DLD1 (cell line): ENCODE measurements around the gene NDST3.

ENCODE experiments used
- in situ Hi-C: cut with HindIII; loops from 2 replicates; pipeline ENCODE4 v1.10.0; 2017; ENCODE audit warnings: low sequenced_read_pairs

Gene NDST3

DNA sequence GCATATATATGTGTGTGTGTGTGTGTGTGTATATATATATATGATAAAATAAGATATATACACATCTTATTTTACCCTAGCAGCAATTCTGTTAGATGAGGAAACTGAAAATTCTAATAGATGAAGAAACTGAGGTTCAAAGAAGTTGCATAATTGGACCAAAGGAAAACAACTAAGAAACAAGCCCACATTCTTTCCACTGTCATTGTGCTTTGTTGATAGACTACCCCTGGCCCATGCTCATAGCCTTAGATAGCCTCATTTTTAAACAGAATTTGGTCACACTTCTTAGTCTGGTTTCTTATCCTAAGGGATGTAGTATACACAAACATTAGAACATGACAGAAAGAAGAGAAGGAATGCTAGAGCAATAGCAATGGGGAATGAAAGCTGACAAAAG is 138.8 kb downstream of the NDST3 start:
- in situ Hi-C loops: no loop called here

DNA sequence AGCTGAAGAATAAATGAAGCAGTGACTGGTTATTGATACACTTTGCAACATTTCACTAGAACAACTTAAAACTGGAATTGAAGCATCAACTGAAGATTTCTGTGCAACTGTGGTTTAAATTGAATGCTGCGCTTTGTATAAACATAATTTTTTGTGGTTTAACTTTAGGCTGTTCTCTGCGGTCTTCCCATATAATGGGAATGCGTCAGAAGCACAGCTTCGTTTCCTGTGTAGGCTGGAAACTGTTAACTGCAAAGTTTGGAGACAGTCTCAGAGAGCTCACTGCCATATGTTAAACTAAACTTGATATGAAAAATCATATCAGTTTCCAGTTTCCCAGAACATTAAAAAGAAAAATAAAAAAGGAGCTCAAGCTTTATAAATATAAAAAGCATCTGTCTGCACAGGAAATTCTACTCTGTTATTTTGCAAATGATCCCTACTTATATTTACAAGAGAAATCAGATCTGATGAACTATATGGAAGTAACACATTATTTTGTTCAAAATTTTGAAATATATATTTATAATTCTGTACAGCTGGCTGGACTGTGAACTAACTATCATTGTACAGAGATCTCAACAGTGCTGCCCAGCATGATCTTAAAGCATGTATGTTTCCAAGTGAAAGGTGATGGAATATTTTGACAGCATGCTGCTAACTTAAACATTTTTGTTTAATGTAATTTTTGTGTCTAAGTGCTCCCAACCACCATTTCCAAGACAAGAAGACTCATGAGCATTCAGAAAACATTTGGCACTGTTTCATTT is 139.9 kb downstream of the NDST3 start:
- in situ Hi-C loops: no loop called here

DNA sequence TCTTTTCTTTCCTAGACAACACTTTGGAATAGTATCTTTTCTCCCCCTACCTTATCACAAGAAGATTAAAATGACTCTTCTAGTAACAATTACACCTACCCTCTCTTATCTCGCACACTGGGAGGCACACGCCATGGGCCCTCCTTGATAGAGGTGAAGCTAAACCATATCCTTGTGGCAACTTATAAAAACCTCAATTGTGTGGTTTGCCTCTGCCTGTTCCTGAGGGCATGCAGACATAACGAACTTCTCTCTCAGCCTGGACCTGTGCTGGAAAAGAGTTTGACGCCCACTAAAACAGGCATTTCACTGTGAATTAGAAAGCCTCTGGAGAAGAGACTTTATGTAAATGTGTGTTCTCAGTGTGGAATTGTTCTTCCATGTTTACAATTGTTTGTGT is 141.2 kb downstream of the NDST3 start:
- in situ Hi-C loops: no loop called here

DNA sequence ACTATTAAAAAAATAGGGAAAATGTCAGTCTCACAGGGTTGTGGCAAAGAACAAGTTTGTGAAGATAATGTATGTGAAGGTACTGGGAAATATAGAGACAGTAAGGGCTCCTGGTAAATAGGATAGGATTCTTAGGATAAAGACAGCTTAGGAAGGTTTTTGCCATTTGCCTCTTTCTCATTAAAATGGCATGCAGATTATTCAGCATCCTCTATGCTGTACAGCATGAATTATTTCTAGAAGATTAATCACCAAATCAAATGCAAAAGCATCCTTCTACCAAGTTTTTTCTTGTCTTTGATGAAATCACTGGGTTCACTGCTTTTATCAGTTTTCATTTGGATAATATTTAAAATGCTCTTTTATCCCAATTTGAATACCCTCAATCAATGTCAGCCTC is 142.8 kb downstream of the NDST3 start:
- in situ Hi-C loops: no loop called here

DNA sequence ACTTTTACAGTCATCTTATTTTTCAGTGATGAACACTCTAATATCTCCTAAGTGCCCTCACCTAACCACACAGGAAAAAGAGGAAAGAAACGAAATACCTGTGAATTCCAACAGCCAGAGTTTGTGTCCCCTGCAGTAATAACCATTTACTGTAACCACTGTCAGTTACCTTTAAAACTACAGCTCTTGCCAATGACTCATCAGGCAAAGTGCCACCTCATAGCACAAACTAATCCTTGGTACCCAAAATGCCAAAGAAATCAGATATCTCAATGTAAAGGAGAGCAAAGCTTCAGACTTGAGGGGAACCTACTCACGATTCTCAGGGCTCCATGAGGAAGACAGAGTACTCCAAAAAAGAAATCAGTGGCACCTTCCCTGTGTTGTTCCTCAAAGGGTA is 146.5 kb downstream of the NDST3 start:
- in situ Hi-C loops: no loop called here

DNA sequence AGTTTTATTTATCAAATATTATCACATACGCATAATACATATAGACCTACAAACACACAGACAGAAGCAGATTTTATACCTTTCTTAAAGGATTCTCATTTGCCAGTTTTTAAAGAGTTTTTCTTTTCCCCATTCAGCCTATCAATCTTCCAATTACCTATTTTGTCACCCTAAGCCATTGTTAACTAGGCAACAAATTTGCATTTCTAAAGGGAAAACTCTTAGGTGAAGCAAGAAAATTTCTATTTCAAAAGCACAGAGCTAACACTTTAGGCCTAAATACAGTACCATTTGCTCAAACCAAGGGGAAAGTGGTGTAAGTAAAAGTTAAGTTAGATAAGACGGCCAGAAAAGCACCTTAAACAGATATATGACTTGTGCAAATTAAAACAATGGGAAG is 156.6 kb downstream of the NDST3 start:
- in situ Hi-C loops: no loop called here

DNA sequence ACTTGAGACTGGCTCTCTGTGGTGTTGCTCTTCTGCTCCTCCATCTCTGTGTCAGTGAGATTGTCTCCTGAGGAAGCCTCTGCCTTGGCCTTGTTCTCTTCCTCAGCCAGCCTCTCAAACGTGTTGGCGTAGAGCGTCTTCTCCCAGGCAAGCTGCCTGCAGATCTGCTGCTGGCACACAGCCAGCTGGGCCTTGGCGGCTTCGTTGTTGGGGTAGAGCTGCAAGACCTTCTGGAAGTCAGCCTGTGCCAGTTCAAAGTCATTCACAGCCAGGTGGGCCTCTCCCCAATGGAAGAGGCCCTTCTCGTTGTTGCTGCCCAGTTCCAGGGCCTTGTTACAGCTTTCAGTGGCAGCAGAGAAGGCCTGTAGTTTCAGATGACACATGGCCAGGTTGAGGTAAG is 159.1 kb downstream of the NDST3 start:
- in situ Hi-C loops: no loop called here

DNA sequence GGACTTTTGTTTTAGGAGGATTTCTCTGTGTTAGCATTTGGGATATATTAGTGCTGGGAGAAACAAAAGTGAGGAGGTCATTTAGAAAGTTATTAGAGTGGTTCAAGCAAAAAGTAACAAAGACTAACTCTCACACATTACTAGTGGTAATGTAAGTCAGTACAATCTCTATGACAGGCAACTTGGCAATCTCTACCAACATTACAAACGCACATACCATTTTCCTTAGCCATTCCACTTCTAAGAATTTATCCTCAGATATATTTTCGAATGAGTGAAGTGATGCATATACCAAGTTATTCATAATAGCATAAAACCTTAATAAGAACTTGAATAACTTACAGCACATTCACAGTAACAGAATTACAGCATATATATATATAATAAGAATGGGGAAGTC is 172.3 kb downstream of the NDST3 start:
- in situ Hi-C loops: no loop called here

DNA sequence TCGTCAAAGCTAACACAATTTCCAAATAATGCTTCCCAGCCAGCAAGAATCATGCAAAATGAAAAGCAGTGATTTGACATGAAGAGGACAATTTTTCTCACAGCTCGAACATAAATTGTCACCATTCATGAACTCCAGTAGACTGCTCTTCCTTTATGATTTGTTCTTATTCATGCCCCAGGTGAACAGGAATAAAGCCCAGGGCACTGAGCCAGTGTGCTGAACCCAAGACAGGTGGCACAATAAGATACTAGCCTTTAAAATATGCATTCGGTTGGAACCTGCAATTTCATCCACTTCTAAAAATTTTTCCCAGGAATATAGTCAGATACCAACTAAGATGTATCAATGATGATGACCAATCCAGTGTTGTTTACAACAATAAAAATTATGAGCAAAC is 178.8 kb downstream of the NDST3 start:
- in situ Hi-C loops: no loop called here

DNA sequence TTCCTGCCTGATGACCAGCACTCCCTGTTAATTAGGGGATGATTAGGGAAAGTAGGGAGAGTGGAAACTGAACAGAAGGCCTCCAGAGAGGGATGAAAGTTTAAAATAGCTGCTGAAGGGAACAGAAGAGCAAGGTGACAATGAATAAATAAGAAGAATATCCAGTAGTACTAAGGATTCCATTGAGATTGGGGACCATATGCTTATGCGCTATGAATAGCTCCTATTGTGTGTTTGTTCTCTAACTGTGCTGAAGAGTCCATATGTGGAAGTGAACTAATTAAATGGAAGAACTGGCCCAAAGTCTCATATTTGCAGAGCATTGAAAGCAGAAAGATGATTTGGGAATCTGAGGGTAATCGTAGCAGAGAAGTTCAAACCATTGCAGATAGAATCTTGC is 181.5 kb downstream of the NDST3 start:
- in situ Hi-C loops: no loop called here

DNA sequence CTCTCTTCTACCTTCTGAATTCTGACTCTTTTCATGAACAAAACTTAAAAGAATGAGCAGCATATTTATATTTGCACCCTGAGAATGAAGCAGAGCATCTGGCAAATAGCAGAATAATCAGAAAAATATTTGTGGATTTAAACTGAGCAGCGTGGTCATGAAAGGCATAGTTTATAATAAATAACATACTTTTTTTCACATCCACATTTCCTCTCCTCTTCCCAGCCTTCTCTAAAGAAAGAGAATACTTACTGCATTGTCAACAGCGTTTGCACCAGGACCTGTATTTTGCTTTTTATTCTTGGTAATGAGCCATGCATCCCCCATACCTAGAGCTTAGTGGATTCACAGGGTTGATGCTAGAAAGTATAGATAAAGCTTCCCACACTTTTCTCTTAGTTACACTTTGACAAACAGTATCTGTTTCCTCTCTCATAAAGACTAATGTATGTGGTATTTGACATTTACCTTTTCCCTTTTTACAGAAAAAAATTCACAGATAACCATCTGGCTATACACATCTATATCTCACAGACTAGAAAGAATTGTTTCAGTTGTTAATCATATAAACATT is 187.0 kb downstream of the NDST3 start:
- in situ Hi-C loops: no loop called here

DNA sequence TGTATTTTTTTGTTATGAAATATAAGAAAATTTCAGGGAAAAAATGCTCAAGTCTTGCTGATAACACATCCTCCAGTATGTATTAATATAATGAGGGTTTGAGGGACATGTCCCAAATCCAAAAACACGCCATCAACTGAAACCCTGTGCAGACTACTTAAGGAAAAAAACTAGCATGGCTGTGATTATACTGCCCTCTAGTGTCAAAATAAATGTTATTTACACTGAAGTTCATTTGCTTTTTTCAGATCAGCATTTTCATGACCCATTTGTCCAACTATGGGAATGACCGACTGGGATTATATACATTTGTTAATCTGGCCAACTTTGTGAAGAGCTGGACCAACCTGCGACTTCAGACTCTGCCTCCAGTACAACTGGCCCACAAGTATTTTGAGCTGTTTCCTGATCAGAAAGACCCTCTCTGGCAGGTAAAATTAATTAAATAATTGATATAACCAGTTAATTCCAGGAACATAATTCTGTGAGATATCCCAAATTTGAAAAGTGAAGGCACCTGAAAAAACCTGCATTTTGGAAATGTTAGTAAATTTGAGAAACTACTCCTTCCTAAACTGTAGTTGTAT is 190.1 kb downstream of the NDST3 start:
- in situ Hi-C loops: no loop called here

DNA sequence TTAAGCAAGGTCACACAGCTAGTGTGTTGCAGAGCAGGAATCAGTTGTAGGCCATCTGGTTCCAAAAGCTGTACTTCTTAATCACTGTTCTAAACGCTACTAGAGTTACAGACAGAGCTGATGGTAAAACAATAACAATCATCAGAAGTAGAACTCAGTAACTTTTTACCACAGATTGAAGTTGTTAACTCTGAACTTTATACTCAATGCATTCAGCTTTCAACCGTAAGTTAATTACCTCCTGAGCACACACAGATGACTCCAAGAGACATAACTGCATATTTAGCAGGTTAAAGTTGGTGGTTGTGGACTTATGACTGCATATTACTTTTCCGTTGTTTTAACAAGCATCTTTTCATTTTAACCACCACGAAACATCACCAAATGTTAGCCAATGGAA is 191.2 kb downstream of the NDST3 start:
- in situ Hi-C loops: no loop called here

DNA sequence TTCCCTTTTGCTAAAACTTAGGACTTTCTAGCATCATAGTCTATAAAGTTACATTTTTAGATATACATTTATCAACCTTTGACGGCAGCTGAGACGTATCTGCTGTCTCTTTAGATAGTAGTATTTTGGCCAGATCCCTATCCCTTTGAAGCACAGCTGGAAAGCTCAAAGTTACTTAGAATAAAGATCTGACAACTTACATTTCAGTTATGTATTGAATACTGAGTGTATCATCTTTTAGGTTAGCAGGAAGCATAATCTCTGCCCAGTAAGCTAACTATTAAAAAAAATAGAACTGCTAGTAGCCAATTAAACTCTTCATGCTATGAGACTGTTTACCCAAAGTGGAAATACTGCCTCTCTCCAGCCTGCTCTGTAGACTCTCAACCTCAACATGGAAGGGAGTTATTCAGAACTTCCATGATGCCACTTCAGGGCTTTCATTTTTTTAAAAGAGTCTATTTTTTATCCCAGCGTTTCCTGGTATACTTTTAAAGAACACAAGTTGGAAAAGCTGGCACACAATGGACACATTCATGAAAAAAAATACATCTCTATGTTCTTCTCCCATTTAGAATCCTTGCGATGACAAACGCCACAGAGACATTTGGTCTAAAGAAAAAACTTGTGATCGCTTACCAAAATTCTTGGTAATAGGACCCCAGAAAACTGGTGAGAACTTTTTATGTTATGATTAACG is 192.2 kb downstream of the NDST3 start:
- in situ Hi-C loops: no loop called here

DNA sequence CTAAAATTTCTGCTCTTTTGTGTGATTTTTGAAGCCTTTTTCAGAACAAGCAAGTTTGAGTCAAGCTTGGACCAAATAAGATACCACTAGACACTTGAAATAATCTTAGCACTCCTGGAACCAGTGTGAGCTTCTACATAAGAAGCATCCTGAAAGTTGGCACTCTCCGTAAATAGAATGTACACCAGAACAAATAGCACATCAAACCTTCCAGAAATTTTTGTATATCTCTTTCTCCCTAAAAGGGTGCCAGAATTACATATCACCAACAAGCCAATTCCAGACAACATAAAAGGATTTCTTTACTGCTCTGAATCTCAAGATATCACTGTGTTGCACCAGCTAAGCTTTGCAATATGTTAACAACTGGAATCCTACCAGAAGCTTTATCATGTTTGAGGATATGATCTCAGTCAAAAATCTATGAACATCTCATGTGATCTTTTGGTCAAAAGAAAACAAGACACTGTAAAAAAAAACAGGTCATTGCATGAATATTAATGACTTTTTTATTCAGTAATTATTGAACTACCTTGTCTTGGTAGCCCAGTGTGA is 201.4 kb downstream of the NDST3 start:
- in situ Hi-C loops: no loop called here

DNA sequence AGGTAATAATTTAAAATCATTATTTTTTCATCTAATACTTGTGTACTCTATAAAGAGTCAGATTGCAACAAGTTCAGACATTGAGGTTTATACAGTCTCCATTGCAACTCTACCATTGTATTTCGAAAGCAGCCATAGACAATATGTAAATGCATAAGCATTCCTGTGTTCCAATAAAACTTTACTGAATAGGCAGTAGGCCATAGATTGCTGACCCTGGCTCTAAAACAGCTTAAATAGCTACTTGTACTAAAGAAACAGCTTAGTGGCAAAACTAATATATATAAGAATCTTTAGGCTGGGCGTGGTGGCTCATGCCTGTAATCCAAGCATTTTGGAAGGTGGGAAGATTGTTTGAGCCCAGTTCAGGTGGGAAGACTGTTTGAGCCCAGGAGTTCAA is 203.2 kb downstream of the NDST3 start:
- in situ Hi-C loops: no loop called here

DNA sequence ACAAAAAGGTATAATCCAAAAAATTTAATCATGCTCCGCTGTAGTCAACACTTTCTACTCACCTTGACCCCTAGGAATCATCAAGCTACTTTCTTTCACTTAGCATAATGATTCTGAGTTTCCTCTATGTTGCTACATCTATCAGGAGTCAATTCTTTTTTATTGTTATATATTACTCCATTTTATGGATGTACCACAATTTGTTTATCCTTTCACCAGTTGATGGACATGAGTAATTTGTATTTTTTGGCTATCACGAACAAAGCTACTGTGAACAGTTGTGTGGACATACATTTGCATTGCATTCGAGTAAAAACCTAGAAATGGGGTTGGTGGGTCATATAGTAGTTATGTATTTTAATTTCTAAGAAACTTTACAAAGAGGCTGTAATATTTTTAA is 215.6 kb downstream of the NDST3 start:
- in situ Hi-C loops: no loop called here

DNA sequence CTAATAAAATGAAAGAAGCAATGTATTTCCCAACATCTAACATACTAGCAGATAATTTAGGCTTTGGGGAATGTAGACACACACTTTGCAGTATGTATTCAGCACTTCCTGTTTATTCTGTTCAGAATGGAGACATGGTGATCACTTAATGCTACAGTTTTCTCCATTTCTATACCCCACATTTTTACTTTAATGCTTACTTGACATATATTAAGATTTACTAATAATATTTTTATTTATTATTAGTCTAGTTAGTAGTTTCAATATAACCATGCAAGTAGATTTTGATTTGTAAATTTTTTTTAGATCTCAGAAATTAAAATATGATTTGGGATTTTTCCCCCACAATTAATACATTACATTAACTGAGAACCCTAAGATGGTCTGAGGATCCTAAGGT is 220.1 kb downstream of the NDST3 start:
- in situ Hi-C loops: no loop called here

DNA sequence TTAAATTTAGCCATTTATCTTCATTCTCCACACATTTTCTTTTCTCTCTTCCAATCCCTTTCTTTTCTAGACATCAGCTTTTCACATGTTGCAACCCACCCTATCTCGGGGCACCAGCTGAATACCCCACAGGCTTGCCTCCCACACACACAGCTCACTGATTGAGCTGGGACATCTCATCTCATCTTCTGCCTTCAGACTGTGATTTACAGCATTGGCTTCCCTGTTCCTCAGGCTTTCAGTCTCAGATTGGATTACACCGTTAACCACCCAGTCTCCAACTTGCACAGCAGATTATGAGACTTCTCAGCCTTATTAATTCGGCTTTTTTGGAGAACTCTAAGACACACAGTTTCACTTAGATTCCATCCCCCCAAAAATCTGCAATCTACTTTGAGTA is 224.8 kb downstream of the NDST3 start:
- in situ Hi-C loops: no loop called here

DNA sequence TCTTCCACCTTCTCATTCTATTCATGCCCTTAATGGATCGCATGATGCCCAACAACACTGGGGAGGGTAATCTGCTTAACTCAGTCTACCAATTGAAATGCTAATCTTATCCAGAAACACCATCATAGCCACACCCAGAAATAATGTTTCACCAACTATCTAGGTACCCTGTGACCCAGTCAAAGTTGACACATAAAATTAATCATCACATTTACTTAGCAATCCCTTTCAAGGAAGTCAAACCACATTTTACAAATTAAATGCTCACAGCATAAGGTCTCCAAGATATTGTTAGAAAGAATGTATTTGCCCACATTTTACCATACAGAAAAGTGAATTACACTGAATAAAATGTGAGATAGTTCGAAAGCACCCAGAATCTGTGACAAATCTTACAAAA is 226.0 kb downstream of the NDST3 start:
- in situ Hi-C loops: no loop called here

DNA sequence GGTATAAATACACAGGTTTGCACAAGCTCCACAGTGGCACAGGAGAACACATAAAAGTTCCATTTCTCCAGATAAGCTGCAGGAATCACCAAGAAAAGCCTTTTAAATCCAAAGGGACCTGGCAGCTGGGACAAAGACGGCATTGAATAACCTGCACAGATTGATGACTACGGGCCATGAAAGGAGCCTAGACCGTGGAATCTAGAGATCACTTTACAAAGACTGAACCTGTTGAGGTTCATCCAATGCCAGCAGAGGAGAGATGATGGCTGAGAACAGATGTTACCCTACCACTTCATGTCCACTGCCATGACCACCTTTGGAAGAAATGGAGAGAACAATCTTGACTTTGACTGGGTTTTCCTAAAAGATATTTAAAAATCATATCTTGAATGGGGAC is 229.8 kb downstream of the NDST3 start:
- in situ Hi-C loops: no loop called here
